GM21576 (cell line): ENCODE data around the gene HACD2.
A peak's percentile ranks its signal among the peaks of the same experiment; 100 is the strongest.
"Not testable (repeated sequence)": the region's sequence is repeated elsewhere in the genome, so short reads cannot be mapped to it uniquely, and the experiment has no call there.

Source experiments
- ATAC-seq: cut with Tn5 transposase; IDR thresholded peaks from one replicate; pipeline ENCODE4 v1.9.1; 2021; ENCODE audit warnings: mild to moderate bottlenecking, moderate library complexity; ENCODE audit not compliant: unreplicated experiment

Gene HACD2

DNA sequence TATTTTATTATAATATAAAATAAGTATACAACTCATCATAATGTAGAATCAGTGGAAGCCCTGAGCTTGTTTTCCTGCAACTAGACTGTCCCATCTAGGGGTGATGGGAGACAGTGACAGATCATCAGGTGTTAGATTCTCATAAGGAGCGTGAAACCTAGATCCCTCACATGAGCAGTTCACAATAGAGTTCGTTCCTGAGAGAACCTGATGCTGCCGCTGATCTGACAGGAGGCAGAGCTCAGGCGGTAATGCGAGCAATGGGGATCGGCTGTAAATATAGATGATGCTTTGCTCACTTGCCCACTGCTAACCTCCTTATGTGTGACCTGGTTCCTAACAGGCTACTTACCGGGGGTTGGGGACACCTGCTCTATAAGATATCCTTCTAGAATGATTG, 26.8 kb upstream of the HACD2 start:
- ATAC-seq: not testable (repeated sequence)

DNA sequence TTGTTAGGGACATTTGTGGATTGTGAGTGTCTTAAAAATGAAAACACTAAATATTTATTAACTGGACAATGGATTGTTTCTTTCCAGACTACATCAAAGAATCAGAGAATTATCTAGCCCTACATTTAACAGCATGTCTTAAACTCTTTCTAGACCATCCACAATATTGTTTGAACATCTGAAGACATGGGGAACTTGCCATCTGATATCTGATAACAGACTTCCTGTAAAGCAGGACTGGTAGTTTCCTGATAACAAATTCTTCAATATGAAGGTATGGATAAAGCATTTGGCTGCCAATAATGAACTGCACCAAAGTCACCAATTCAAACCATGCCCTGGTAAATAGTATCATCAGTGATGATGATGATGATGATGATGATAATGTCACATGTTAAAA, 26.2 kb upstream of the HACD2 start:
- no peak for ATAC-seq

DNA sequence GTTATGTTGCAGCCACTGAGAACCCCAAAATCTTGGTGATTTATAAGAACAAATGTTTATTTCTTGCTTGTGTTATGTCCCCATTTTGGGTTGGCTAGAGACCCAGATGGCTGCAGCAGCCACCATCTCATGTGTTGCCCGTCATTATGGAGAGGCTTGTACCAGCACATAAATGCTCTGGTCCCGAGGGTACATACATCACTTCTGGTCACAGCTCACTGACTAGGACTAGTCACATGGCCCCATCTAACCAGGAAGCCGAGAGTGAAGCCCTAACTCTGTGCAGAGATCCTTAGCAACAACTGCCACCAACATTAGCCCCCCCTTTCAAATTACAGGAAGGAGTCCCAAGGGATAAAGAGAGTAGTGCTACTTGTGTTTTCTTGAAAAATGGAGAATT, 25.5 kb upstream of the HACD2 start:
- peak; percentile 72 for ATAC-seq

DNA sequence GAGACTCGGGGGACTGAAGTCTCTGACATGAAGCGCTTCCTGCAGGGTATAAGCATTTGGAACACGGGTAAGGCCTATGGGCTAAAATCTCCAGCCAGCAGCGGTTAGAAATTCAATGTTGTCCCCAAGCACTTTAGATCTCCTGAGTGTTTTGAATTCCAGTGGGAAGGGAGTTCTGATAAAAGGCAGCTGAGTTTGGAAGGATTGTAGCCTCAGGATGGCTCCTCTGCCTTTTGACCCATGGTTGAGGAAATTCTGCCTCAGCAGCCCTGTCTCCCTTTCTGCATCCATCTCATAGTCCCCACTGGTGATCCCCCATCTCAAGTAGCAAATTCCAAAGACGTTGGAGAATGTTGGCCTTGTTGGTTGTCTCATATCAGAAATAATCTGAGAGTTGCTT, 24.2 kb upstream of the HACD2 start:
- no peak for ATAC-seq

DNA sequence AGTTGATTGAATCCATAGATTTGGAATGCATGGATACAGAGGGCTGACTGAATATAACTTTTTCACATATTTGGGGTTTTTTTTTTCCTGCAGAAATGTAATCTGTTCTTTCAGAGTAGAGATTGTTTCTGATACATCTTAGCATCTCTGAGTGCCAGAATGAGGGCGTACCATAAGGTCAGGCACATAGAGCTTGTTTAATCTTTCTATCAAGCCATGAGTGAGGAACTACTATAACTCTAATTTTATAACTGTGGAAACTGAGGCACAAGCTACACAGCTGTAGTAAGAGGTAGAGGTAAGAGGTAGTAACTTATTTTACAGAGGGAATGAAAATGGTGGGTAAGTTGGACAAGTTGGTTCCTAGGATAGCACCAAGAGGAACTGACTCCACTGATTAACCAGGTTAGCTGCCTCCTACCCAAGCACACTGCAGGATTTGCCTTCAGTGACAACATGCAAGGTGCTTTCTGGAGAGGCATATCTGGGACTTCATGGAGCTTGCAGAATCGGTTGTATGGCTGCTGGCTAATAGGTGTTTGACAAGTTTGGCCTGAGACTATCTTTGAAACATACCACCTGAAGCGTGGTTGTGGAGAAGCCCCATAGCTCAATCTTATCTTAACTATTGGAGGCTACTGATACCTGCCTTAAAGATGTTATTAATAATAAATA, 23.5 kb upstream of the HACD2 start:
- no peak for ATAC-seq

DNA sequence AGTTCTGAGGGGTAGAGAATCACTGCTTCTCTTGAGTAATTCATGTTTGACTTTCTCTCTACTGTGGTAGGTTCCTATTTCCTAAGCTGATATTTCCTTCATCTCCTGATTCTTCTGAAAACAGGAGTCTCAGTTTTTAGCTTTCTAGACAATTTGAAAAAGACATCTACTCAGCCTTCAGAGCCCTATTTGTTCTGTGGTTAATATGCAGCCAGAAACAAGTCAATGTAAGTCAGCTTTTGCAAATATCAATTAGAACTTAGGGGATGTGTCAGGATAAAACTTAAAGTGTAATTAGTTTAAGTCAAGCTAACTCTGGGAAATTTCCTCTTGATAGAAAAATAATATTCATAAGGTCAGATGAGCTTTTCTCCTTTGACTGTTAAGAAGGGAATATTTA, 21.7 kb upstream of the HACD2 start:
- ATAC-seq: no peak

DNA sequence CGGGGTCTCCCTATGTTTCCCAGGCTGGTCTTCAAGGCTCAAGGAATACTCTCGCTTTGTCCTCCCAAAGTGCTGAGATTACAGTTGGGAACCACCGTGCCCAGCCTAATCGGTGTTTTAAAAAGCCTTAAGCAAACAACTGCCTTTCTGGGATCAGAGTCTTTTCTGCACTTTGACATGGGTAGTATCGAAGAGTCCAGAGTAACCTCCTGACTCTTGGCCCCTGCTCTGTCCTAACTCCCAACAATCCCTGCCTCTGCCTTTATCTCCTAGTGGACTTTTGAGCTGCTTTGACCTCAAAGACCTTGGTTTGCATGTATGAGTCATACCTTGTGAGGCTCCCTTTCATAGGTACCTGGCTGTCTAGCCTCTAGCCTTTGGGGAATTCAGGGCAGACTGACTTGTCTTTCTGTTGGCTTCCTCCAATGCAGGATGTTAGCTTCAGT, 21.0 kb upstream of the HACD2 start:
- ATAC-seq: peak; percentile 60

DNA sequence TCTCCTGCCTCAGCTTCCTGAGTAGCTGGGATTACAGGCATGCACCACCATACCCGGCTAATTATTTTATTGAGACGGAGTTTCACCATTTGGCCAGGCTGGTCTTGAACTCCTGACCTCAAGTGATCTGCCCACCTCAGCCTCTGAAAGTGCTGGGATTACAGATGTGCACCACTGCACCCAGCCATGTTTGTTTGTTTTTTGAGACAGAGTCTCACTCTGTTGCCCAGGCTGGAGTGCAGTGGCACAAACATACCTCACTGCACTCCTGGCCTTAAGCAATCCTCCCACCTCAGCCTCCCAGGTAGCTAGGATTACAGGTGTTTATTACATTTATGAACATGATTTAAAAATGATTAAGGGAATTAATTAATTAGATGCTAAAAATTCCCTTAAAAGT, 18.3 kb upstream of the HACD2 start:
- ATAC-seq: not testable (repeated sequence)

DNA sequence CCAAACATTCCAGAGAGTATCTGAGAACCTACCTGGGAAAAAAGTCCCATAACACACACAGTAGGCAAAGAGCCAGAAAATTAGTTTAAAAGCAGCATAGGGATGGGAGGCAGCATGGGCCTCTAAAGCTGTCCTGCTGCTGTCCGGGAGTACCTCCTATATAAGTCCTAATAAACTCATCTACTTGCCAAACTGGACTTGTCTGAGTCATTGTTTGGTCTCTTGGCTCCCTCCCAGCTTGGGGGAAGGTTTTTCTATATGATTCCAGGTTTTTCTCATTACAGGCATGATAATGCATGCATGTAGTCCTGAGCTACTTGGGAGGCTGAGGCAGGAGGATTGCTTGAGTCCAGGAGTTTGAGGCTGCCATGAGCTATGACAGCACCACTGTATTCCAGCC, 17.5 kb upstream of the HACD2 start:
- ATAC-seq: no peak

DNA sequence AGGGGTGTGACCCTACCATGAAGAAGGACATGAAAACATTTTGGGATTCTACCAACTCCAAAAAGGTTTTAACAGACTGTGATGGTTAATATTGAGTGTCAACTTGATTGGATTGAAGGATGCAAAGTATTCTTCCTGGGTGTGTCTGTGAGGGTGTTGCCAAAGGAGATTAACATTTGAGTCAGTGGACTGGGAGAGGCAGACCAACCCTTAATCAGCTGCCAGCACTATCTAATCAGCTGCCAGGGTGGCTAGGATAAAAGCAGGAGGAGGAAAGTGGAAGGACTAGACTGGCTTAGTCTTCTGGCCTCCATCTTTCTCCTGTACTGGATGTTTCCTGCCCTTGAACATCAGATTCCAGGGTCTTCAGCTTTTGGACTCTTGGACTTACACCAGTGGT, 16.0 kb upstream of the HACD2 start:
- ATAC-seq: not testable (repeated sequence)

DNA sequence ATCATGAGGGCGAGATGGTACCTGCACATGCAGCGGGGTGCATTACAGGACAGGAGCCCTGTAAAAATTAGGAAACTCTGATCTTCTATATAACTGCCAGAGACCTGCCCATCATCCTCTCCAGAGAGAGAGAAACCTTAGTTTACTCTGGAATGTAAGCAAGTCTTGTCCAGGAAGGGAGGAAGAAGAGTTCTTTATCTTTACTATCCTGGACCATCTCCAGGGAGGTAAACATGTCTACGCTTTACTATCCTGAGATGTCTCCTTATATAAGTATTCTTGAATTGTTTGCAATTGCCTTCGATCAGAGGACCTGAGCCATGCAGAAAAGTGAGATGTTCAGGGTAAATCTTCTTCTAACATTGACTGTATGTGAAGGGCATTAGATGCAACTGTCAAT, 12.7 kb upstream of the HACD2 start:
- ATAC-seq: no peak

DNA sequence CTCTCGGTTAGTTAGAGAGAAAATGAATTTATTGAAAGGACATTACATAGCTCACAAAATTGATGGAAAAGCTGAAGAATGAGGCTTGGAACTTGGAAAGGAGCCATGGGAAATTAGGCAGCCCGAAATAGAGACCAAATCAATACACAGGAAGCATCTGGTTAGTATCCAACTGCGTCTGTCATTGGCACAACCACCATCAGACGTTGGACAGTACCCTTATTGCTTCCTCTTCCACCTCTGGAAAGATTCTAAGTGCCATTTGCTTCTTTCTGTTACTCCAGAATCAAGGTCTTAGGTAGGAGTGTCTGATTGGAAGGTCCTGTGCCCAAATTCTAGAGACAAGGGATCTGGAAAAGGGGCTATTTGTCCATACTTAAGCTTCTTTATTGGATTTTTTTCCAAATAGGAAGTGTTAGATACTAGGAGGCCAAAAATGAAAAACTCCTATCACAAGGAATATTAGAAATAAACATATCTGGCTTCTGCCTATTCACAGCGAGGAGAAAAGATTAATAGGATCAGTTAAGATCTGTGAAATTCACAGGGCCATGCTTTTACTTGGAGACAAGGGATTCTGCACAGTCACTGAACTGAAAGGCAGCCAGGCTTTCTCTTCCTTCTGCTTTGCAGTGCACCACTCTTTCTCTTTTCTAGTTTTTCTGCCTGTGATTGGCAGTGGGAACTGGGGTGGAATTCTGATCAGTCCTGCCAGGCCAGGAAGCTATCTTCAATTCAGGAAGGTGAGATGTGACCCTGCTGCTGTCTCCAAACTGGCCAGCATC, 10.7 kb upstream of the HACD2 start:
- no peak for ATAC-seq

DNA sequence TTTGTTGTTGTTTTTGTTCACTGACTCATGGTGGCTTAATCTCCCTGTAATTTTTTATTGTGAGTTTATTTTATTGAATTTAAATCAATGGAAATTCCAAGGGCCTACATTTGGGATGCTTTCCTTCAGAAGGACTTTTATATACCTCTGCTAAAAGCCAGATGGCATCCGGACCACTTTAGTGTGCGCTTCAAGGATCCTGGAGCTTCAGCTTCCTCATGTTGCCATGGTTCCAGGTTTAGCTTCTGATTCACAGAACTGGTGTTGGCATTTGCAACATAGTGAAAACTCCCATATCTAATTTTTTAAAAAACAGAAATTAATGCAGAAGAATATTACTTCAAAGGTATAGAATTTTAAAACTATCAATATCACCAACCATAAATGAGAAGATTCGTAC, 8.5 kb upstream of the HACD2 start:
- ATAC-seq: no peak

DNA sequence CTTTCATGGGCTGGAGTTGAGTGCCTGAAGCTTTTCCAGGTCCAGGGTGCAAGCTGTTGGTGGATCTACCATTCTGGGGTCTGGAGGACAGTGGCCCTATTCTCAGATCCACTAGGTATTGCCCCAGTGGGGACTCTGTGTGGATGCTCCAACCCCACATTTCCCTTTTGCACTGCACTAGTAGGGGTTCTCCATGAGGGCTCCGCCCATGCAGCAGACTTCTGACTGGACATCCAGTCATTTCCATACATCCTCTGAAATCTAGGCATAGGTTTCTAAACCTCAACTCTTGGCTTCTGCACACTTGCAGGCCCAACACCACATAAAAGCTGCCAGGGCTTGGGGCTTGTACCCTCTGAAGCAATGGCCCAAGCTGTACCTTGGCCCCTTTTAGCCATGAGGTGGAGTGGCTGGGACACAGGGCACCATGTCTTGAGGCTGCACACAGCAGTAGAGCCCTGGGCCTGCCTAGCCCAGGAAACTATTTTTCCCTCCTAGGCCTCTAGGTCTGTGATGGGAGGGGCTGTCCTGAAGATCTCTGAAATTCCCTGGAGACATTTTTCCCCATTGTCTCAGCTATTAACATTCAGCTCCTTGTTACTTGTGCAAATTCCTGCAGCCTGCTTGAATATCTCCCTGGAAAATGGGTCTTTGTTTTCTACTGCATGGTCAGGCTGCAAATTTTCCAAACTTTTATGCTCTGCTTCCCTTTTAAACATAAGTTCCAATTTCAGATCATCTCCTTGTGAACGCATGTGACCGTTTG, 6.0 kb upstream of the HACD2 start:
- no peak for ATAC-seq

DNA sequence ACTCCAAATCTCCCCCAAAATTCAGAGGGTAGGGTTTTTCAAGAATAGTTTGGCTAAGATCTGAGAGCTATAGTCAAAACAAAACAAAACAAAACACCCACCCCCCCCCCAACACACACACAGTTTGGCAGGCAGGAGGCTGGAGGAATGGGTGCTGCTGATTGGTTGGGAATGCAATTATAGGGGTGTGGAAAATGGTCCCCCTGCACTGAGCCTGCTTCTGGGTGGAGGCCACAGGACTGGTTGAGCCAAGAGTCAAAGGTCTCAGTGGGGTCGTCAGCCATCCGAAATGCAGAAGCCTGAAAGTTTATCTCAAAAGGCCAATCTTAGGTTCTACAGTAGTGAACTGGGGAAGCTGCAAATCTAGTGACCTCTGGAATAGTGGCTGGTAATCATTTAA, 2.5 kb upstream of the HACD2 start:
- no peak for ATAC-seq

DNA sequence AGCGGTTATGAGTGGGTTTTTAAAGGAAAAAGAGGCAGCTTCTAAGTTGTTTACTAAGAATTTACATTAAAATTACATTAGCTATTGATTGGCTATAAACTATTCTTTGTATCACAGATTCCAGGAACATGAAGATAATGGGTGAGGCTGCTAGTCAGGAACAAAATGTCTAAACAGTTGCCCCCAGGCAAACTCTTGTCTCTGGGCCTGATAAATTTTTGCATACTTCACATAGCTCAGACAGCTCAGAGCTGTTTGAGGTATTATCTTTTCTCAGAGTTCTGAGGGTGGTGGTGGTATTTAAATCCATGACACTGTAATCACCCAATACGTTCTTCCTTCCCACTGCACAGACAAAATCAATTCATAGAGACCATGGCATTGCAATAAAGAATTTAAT, 2.1 kb upstream of the HACD2 start:
- no peak for ATAC-seq

DNA sequence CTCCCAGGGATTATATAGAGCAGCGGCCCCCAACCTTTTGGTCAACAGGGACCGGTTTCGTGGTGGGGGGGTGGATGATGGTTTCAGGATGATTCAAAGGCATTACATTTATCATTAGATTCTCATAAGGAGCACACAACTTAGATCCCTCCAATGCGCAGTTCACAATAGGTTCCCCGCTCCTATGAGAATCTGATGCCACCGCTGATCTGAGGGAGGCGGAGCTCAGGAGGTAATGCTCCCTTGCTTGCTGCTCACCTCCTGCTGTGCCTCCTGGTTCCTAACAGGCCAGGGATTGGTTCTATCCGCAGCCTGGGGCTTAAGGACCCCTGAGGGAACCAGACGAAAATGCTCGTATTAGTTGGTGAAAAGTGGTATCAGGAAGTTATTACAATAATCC, 1.3 kb upstream of the HACD2 start:
- no peak for ATAC-seq

DNA sequence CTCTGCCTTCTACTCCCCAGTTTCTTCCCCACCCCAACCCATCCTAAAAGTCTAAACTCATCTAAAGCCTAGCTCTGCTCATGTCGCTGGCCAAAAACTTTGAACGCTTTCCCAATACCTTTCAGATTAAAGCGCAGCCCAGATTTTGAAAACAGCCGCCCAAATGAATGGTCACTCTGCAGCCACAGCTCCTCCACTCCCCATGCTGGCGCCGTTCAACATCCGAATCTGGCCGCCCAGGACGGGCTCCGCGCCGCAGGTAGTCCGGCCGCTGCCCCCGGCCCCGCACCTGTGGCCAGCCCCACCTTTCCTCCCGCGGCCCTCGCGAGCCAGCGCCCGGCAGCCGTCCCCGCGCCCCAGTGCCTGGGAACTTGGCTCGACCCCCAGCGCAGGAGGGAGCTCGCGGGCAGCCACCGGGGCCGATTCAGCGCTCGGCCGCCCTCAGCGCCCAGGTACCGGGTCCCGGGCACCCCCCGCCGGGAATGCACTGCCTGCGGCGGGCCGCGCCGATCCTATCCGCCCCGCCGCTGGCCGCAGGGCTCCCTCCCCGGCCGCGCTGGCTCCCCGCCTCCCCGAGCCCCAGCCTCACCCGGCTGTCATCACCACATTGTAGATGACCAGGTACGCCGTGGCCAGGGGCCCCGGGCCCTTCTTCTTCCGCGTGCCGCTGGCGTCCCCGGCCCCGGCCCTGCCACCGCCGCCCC, 417 bp downstream of the HACD2 start:
- ATAC-seq: peak; percentile 24

DNA sequence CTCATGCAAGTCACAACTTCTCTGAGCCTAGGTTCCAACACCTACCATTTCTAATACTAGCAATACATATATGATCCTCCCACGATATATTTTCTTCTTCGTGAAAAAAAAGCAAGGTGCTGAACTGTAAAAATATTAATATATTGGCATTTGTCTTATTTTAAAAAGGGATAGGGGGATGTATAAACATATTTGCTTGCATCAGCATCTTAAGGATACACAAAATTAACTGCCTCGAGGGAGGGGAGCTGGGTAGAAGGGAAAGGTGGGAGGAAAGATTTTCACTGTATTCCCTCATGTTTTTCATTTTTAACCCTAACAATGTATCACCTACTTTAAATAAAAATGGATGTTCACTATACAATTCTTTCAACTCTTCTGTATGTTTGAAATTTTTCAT, 1.3 kb downstream of the HACD2 start:
- ATAC-seq: no peak

DNA sequence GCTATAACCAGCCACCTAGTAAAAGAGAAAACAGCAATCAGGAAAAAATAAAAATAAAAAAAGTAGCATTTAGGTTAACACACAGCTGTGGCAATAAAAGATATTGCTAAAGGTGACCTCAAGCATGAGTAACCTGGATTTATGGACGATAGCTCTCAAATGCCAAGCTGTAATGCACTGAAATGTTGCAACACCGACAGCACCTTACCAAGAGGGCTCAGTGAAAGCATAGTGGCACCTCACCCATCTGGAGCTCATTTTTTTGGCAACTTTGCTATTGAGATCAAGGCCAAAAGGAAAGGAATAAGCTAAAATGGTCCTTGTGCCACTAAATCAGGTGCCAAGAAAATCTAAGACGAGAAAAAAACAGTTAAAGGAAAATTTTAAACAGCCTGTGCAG, 2.5 kb downstream of the HACD2 start:
- no peak for ATAC-seq

DNA sequence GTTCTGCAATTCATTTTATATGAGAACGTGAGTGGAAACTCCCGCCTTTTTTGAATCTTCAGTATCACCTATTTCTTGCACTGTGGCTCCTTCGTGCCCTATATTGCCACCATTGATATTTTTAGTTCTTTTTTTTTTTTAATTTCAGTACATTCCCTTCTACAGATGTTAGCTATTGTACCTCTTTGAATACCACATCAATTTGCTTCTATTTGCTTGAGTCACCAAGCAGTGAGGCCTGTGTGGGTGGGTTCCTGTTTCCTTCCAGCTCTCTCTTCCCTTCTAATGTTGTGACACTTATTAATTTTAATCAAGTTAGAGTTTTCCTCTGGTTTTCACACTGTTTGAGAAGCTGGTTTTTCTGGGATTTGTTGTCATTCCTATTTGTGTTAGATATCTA, 8.7 kb downstream of the HACD2 start:
- ATAC-seq: no peak
